ENCODE results near the gene IPP. TPM values are rescaled to one million over a fixed set of nuclear protein-coding genes. Genes with fewer than 3 reads are reported as not detected.

Gene IPP
- total RNA-seq, 4 donors from 2014 or later: 5.6 to 11.7 (median 7.1) TPM

GRCh38 chr1:45687014-45687753 lies 63.3 kb downstream of the IPP start:
- ATAC-seq (peak; percentile 80 to 83), DNase-seq (peak; percentile 98 to 99)
- Histone ChIP-seq H3K27me3 (no peaks in the 10 kb centered on the region), H3K4me1 (peaks cover 32 to 36% of the 10 kb centered on the region in 2 donors), H3K27ac (peak overlapping the region; percentile 95 to 98 (median 97)), H3K36me3 (no peaks in the 10 kb centered on the region), H3K4me3 (peak overlapping the region; percentile 87 to 99 (median 94)), H3K9me3 (no peaks in the 10 kb centered on the region)
- in situ Hi-C loops (cut with MboI; ENCODE audit: low sequenced_read_pairs in 4 of 4) (loop anchor here in 1 of 4 donors (25.0 kb wide), 1 partner anchor 100 kb away; the partner anchor contains the start of gene NASP), intact Hi-C loops (cut with DNase I; ENCODE audit: low total_unique reads) (loop anchor here (2.0 to 10.0 kb wide), 8 partner anchors 64 to 952 kb away; partner anchors contain the start of genes EIF2B3, IPP, KIF2C and MAST2)
- TF ChIP-seq CTCF (IDR thresholded peaks at IDR 0.05 in 4 of 5, conservative IDR thresholded peaks at IDR 0.05 in 1 of 5) (no peak), POLR2A (IDR thresholded peaks at IDR 0.05) (peak; percentile 70 to 94)

GRCh38 chr1:45686288-45687013 lies 64.0 kb downstream of the IPP start, which contains the start of gene GPBP1L1:
GPBP1L1 (minus strand) TSS chr1:45686533; CDS start chr1:45659087, 27,446 bp downstream.
- ATAC-seq: peak; percentile 76
- in situ Hi-C loops (cut with MboI; ENCODE audit: low sequenced_read_pairs in 4 of 4) (loop anchor here in 1 of 4 donors (25.0 kb wide), 1 partner anchor 99 kb away; the partner anchor contains the start of gene NASP), intact Hi-C loops (cut with DNase I; ENCODE audit: low total_unique reads) (loop anchor here (1.0 to 10.0 kb wide), 9 partner anchors 64 to 952 kb away; partner anchors contain the start of genes EIF2B3, IPP, KIF2C and MAST2)

GRCh38 chr1:45686015-45686287 lies 64.5 kb downstream of the IPP start:
- intact Hi-C loops (cut with DNase I; ENCODE audit: low total_unique reads) (loop anchor here (1.0 to 10.0 kb wide), 9 partner anchors 65 to 951 kb away; partner anchors contain the start of genes EIF2B3, IPP, KIF2C and MAST2), in situ Hi-C loops (cut with MboI; ENCODE audit: low sequenced_read_pairs in 4 of 4) (loop anchor here in 1 of 4 donors (25.0 kb wide), 1 partner anchor 99 kb away; the partner anchor contains the start of gene NASP)
- Histone ChIP-seq H3K36me3 (no peaks in the 10 kb centered on the region), H3K4me3 (peak overlapping the region; percentile 87 to 99 (median 94)), H3K27me3 (no peaks in the 10 kb centered on the region), H3K27ac (peak overlapping the region; percentile 95 to 98 (median 97)), H3K4me1 (peaks cover 44 to 48% of the 10 kb centered on the region in 2 donors), H3K9me3 (no peaks in the 10 kb centered on the region)
- DNase-seq (peak; percentile 38 to 66), ATAC-seq (peak; percentile 6 to 20)
- TF ChIP-seq POLR2A (IDR thresholded peaks at IDR 0.05) (no peak), CTCF (IDR thresholded peaks at IDR 0.05 in 4 of 5, conservative IDR thresholded peaks at IDR 0.05 in 1 of 5) (no peak)

More at GRCh38 chr1:45686288-45687013, 64.0 kb downstream of the IPP start, which contains the start of gene GPBP1L1:
- H3K4me1 ChIP-seq: peaks cover 39 to 43% of the 10 kb centered on the region in 2 donors
- no peaks in the 10 kb centered on the region for H3K27me3 ChIP-seq
- H3K4me3 ChIP-seq: peak within 1 kb of the TSS; percentile 87 to 99 (median 94)
- no peaks in the 10 kb centered on the region for H3K9me3 ChIP-seq
- no peaks in the 10 kb centered on the region for H3K36me3 ChIP-seq
- TF ChIP-seq POLR2A (IDR thresholded peaks at IDR 0.05) (peak; percentile 73 to 83), CTCF (IDR thresholded peaks at IDR 0.05 in 4 of 5, conservative IDR thresholded peaks at IDR 0.05 in 1 of 5) (peak in 2 of 5 experiments; percentile 4 to 20)
- peak; percentile 98 for DNase-seq
- peak within 1 kb of the TSS; percentile 95 to 98 (median 97) for H3K27ac ChIP-seq

DNA sequence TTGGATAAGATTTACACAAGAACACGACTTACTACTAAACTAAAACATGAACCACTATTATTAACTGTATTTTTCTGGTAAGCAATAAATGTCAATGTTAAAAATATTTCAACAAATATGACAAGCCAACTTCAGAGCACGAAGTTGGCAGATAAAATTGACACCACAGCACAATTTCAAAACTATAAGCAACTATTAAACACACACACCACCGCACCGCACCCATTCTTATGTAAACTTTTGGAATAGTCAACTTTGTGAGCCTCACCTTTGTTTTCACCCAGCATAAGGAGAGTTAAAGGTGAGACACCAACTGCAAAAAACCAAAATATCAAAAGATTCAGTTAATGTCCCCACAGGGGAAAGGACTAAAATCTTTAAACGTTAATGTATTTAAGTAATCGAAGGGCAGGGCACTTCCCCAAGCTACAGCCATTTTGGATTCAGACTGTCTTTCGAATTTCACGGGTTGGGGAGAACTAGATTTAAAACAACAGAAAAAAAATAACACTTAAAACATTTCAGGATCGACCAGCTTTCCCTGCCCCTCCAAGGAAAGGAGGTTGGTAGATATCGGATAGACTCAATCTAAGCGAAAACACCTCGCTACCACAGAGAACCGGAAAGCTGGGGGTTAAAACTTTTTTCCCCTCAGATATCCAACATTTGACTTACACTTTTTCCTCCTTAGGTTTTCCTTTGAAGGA lies 65.0 kb downstream of the IPP start:
- DNase-seq (no peak), ATAC-seq (no peak)
- intact Hi-C loops (cut with DNase I; ENCODE audit: low total_unique reads): loop anchor here (1.0 to 10.0 kb wide), 9 partner anchors 65 to 951 kb away; partner anchors contain the start of genes EIF2B3, IPP, KIF2C and MAST2
- H3K4me3 ChIP-seq: peak overlapping the region; percentile 87 to 99 (median 94)
- in situ Hi-C loops (cut with MboI; ENCODE audit: low sequenced_read_pairs in 4 of 4): loop anchor here in 1 of 4 donors (25.0 kb wide), 1 partner anchor 98 kb away; the partner anchor contains the start of gene NASP
- peak overlapping the region; percentile 95 to 98 (median 97) for H3K27ac ChIP-seq
- TF ChIP-seq CTCF (IDR thresholded peaks at IDR 0.05 in 4 of 5, conservative IDR thresholded peaks at IDR 0.05 in 1 of 5) (no peak), POLR2A (IDR thresholded peaks at IDR 0.05) (no peak)
- H3K36me3 ChIP-seq: no peaks in the 10 kb centered on the region
- H3K4me1 ChIP-seq: peaks cover 49 to 53% of the 10 kb centered on the region in 2 donors
- no peaks in the 10 kb centered on the region for H3K9me3 ChIP-seq
- no peaks in the 10 kb centered on the region for H3K27me3 ChIP-seq

All from gastrocnemius medialis (tissue), 4 donors.